Trophoblast cell (in vitro differentiated cells and primary cell): Measurements from ENCODE around the gene PIBF1.

Experiments used
- DNase-seq, 2 donors: peaks; one replicate each; pipeline ENCODE4 v3.0.0-alpha.2; 2016
- H2AFZ ChIP-seq: 2 replicates; pipeline ENCODE4 v1.6.1; 2013; ENCODE audit warnings: low read length, moderate library complexity, mild to moderate bottlenecking; ENCODE audit not compliant: insufficient read depth, poor library complexity
- H2AK5ac ChIP-seq: 2 replicates; pipeline ENCODE4 v1.6.1; 2013; ENCODE audit warnings: mild to moderate bottlenecking, low read length
- H2BK120ac ChIP-seq: 2 replicates; pipeline ENCODE4 v1.6.1; 2013; ENCODE audit warnings: low read length, mild to moderate bottlenecking, moderate library complexity; ENCODE audit not compliant: insufficient read depth, poor library complexity
- H2BK12ac ChIP-seq: 2 replicates; pipeline ENCODE4 v1.6.1; 2013; ENCODE audit warnings: mild to moderate bottlenecking, low read length, moderate library complexity
- H2BK5ac ChIP-seq: 2 replicates; pipeline ENCODE4 v1.6.1; 2013; ENCODE audit warnings: low read length, low read depth, moderate library complexity, mild to moderate bottlenecking; ENCODE audit not compliant: poor library complexity
- H3K14ac ChIP-seq: 2 replicates; pipeline ENCODE4 v1.6.1; 2013; ENCODE audit warnings: mild to moderate bottlenecking, low read length
- H3K18ac ChIP-seq: 2 replicates; pipeline ENCODE4 v1.6.1; 2013; ENCODE audit warnings: mild to moderate bottlenecking, low read length
- H3K23ac ChIP-seq: 2 replicates; pipeline ENCODE4 v1.6.1; 2013; ENCODE audit warnings: low read length
- H3K27ac ChIP-seq: 2 replicates; pipeline ENCODE4 v1.5.1; 2013; ENCODE audit warnings: low read depth, mild to moderate bottlenecking, inconsistent platforms, low read length, moderate library complexity
- H3K27me3 ChIP-seq: 2 replicates; pipeline ENCODE4 v1.6.1; 2013; ENCODE audit warnings: inconsistent platforms, mild to moderate bottlenecking, low read length, moderate library complexity; ENCODE audit not compliant: insufficient read depth
- H3K36me3 ChIP-seq, 2 experiments: 1 replicate in 1 of 2; 2 replicates in 1 of 2; pipeline ENCODE4 v1.6.1; 2013; ENCODE audit warnings: low read length in 2 of 2, mild to moderate bottlenecking in 2 of 2, moderate library complexity in 1 of 2; ENCODE audit not compliant: insufficient read depth in 2 of 2, control insufficient read depth in 1 of 2
- H3K4ac ChIP-seq: 2 replicates; pipeline ENCODE4 v1.6.1; 2013; ENCODE audit warnings: low read depth, mild to moderate bottlenecking, low read length, moderate library complexity
- H3K4me1 ChIP-seq, 2 experiments: 1 replicate in 1 of 2; 2 replicates in 1 of 2; pipeline ENCODE4 v1.6.1; 2013; ENCODE audit warnings: low read length in 2 of 2, mild to moderate bottlenecking in 2 of 2, moderate library complexity in 1 of 2; ENCODE audit not compliant: insufficient read depth in 2 of 2, control insufficient read depth in 1 of 2
- H3K4me2 ChIP-seq: 2 replicates; pipeline ENCODE4 v1.6.1; 2013; ENCODE audit warnings: inconsistent platforms, mild to moderate bottlenecking, low read length, moderate library complexity
- H3K4me3 ChIP-seq: 2 replicates; pipeline ENCODE4 v1.5.1; 2013; ENCODE audit warnings: mild to moderate bottlenecking, low read depth, low read length, inconsistent platforms
- H3K79me1 ChIP-seq: one replicate; pipeline ENCODE4 v1.6.1; 2013; ENCODE audit warnings: low read length
- H3K79me2 ChIP-seq: 2 replicates; pipeline ENCODE4 v1.6.1; 2013; ENCODE audit warnings: low read length, mild to moderate bottlenecking; ENCODE audit not compliant: control insufficient read depth, insufficient read depth, poor library complexity
- H3K9ac ChIP-seq: 2 replicates; pipeline ENCODE4 v1.6.1; 2013; ENCODE audit warnings: mild to moderate bottlenecking, low read length
- H3K9me3 ChIP-seq: 2 replicates; pipeline ENCODE4 v1.6.1; 2013; ENCODE audit warnings: low read depth, mild to moderate bottlenecking, control low read depth, inconsistent platforms, low read length; ENCODE audit not compliant: insufficient read depth
- H4K12ac ChIP-seq: 2 replicates; pipeline ENCODE4 v1.6.1; 2013; ENCODE audit warnings: low read depth, mild to moderate bottlenecking, low read length, moderate library complexity
- H4K8ac ChIP-seq: 2 replicates; pipeline ENCODE4 v1.6.1; 2013; ENCODE audit warnings: low read depth, mild to moderate bottlenecking, low read length, moderate library complexity
- H4K91ac ChIP-seq: one replicate; pipeline ENCODE4 v1.6.1; 2013; ENCODE audit warnings: low read depth, mild to moderate bottlenecking, low read length, moderate library complexity
- WGBS: extraction: QIAGEN DNeasy Blood & Tissue Kit; methylation state at CpG from one replicate; pipeline ENCODE4 v1.1.7; 2013; ENCODE audit warnings: missing lambda C conversion rate; ENCODE audit not compliant: insufficient read length, insufficient coverage; ENCODE audit errors: extremely low coverage; 5-methylcytosine and 5-hydroxymethylcytosine counted together

PIBF1 gene

DNA sequence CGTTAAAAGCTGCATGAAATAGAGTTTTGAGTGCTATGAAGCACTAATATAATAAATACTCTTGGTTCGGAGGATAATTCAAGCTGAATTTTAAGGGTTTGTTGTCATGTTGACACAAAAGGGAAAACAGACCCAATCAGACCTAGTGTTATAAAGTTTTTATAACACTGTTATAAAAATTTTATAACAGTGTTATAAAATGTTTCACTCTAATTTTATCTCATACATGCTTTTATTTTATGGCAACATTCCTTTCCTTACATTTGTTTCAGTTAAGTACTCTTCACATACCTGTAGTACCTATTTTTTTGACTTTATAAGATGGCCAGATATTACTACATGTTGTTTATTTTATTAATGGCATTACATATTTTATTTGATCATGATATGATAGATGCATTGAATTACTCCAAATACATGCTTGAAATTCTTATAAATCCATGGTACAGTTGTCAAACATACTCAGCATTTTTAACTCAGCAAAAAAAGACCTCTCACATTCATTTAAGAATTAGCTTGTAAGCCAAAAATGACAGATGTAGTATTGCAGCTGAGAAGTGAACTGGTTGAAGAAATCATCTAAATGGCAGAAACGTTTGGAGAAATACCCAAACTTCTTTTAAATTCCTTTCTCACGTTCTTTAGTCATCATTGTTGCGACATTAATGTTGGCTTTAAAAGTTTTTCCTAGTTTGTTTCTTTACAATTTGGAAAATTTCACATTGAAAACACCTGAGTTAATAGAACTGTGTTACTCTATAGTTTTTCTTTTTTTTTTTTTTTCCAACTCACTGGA is 104.5 kb downstream of the PIBF1 start:
- Histone ChIP-seq H3K79me2 (no peaks in the 10 kb centered on the region), H4K12ac (no peak overlapping the region), H2BK120ac (no peak overlapping the region), H3K4me2 (no peak overlapping the region), H3K27me3 (no peaks in the 10 kb centered on the region), H4K91ac (no peak overlapping the region), H2AK5ac (no peak overlapping the region), H3K23ac (no peak overlapping the region), H3K4ac (no peak overlapping the region), H2BK5ac (no peak overlapping the region), H3K4me1 (no peaks in the 10 kb centered on the region), H4K8ac (no peak overlapping the region), H3K14ac (no peak overlapping the region), H3K9ac (no peak overlapping the region), H3K18ac (no peak overlapping the region), H3K27ac (no peak overlapping the region), H2AFZ (no peak overlapping the region), H3K9me3 (no peaks in the 10 kb centered on the region), H3K4me3 (no peak overlapping the region), H2BK12ac (no peak overlapping the region), H3K79me1 (no peaks in the 10 kb centered on the region), H3K36me3 (no peaks in the 10 kb centered on the region)
- no CpG with 5 or more reads among the region's 5 CpGs for WGBS
- DNase-seq, result peak in 1 of 2 donors; percentile 47

DNA sequence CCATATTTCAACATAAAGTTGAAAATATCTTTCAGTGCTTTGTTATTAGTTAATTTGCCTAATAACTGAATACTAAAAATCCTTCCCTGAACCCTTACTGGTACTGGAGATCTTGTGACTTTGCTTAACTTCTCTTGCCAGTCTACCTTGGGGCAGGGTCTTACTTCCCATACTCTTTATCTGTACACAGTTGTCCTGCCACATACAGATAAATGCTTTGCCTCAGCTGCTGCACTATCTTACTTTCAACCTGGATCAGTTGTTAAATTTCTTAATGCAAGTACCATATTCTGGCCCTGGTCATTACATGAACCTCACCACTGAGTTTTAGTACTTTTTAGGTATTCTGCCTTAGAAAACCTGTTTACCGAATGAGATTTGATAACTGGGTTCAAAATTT is 107.6 kb downstream of the PIBF1 start:
- Histone ChIP-seq H2BK5ac (no peak overlapping the region), H3K4me1 (no peaks in the 10 kb centered on the region), H3K4ac (no peak overlapping the region), H3K79me1 (no peaks in the 10 kb centered on the region), H3K27me3 (no peaks in the 10 kb centered on the region), H3K18ac (no peak overlapping the region), H2AFZ (no peak overlapping the region), H4K8ac (no peak overlapping the region), H3K23ac (no peak overlapping the region), H4K12ac (no peak overlapping the region), H3K27ac (no peak overlapping the region), H3K4me3 (no peak overlapping the region), H3K9me3 (no peaks in the 10 kb centered on the region), H2BK12ac (no peak overlapping the region), H4K91ac (no peak overlapping the region), H3K9ac (no peak overlapping the region), H3K79me2 (no peaks in the 10 kb centered on the region), H3K4me2 (no peak overlapping the region), H3K14ac (no peak overlapping the region), H3K36me3 (no peaks in the 10 kb centered on the region), H2BK120ac (no peak overlapping the region), H2AK5ac (no peak overlapping the region)
- no peak for DNase-seq
- no CpG with 5 or more reads among the region's 1 CpG for WGBS

DNA sequence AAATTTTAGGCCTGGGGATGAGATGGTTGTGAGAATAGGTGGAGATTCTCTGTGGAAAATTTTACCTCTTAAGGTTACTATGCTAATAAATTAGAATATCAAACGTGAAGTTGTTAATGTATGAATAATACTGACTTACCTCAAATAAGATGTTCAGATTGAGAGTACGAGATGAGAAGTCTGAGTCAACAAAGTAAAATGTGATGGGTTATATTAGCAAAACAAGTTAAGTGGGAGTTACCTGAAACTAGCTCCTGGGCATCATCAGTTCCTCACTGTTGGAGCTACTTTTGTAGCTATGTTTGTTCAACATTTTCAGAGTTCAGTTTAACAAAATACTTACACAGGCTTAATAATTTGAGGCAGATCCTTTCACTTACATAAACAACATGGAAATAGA is 108.6 kb downstream of the PIBF1 start:
- no peaks in the 10 kb centered on the region for H3K79me1 ChIP-seq
- no CpG with 5 or more reads among the region's 2 CpGs for WGBS

DNA sequence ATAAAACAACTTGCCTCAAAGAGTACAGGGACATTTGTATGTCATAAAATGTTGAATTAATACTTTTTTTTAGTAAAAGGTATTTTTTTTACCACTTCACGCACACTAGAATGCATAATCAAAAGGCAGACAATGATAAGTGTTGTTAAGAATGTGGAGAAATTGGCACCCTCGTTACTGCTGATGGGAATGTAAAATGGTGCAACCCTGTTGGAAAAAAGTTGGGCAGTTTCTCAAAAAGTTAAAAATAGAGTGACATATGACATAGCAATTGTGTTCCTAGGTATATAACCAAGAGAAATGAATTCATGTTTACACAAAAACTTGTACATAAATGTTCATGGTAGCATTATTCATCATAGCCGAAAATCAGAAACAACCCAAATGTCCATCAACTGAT is 109.5 kb downstream of the PIBF1 start:
- Histone ChIP-seq H3K4me2 (no peak overlapping the region), H3K79me1 (no peaks in the 10 kb centered on the region), H3K18ac (no peak overlapping the region), H3K4me3 (no peak overlapping the region), H3K27ac (no peak overlapping the region), H3K36me3 (peaks cover 6% of the 10 kb centered on the region in 2 experiments), H4K91ac (no peak overlapping the region), H2BK5ac (no peak overlapping the region), H3K9ac (no peak overlapping the region), H4K12ac (no peak overlapping the region), H3K4me1 (no peaks in the 10 kb centered on the region), H2BK120ac (no peak overlapping the region), H3K27me3 (no peaks in the 10 kb centered on the region), H3K23ac (no peak overlapping the region), H4K8ac (no peak overlapping the region), H3K14ac (no peak overlapping the region), H2AFZ (no peak overlapping the region), H2BK12ac (no peak overlapping the region), H3K9me3 (no peaks in the 10 kb centered on the region), H3K4ac (no peak overlapping the region), H2AK5ac (no peak overlapping the region), H3K79me2 (no peaks in the 10 kb centered on the region)
- no peak for DNase-seq
- WGBS, result no CpG with 5 or more reads among the region's 3 CpGs

More for the DNA sequence above, 108.6 kb downstream of the PIBF1 start:
- Histone ChIP-seq H3K4me1 (no peaks in the 10 kb centered on the region), H3K18ac (no peak overlapping the region), H3K9me3 (no peaks in the 10 kb centered on the region), H2BK5ac (no peak overlapping the region), H3K14ac (no peak overlapping the region), H3K27me3 (no peaks in the 10 kb centered on the region), H4K8ac (no peak overlapping the region), H2BK12ac (no peak overlapping the region), H3K23ac (no peak overlapping the region), H3K9ac (no peak overlapping the region), H2BK120ac (no peak overlapping the region), H2AK5ac (no peak overlapping the region), H2AFZ (no peak overlapping the region), H3K79me2 (no peaks in the 10 kb centered on the region), H3K4me3 (no peak overlapping the region), H3K27ac (no peak overlapping the region), H3K36me3 (peaks cover under 1% of the 10 kb centered on the region in 2 experiments), H3K4me2 (no peak overlapping the region), H3K4ac (no peak overlapping the region), H4K91ac (no peak overlapping the region), H4K12ac (no peak overlapping the region)
- no peak for DNase-seq
